GM23248 (cell line): Measurements from ENCODE around the gene SLC1A2.

ENCODE experiments used
- EZH2 ChIP-seq: fragments of 200-600 bp; sonication (generic); IDR thresholded peaks from 2 replicates; pipeline ENCODE4 v1.6.1; 2018; ENCODE audit warnings: antibody characterized with exemption, mild to moderate bottlenecking; ENCODE audit not compliant: insufficient read depth, poor library complexity, severe bottlenecking
- EZH2phosphoT487 ChIP-seq: fragments of 200-600 bp; sonication (generic); IDR thresholded peaks from 2 replicates; pipeline ENCODE4 v1.6.1; 2018; ENCODE audit warnings: antibody characterized with exemption, moderate library complexity, mild to moderate bottlenecking, low read depth; ENCODE audit not compliant: insufficient read depth

GRCh38 chr11:35414776-35415175 is 4.6 kb downstream of the SLC1A2 start:
- TF ChIP-seq EZH2phosphoT487 (no peak), EZH2 (no peak)
